Breast epithelium (tissue), 3 donors: ENCODE data around the gene DCUN1D3.

ENCODE experiments used
- POLR2A ChIP-seq: fragments of 450-650 bp; IDR thresholded peaks from one replicate; pipeline ENCODE4 v1.6.1; 2016; ENCODE audit warnings: antibody characterized with exemption, mild to moderate bottlenecking, moderate library complexity
- POLR2AphosphoS5 ChIP-seq, 3 donors: sonication (generic); formaldehyde crosslinking; IDR thresholded peaks; one replicate each; pipeline ENCODE4 v1.6.1; 2017; ENCODE audit warnings: antibody characterized with exemption in 3 of 3
- TF ChIP-seq, protein P1 (sequence below), 3 donors: fragments of 450-650 bp; IDR thresholded peaks; one replicate each; pipeline ENCODE4 v1.5.1; 2016 to 2017; ENCODE audit warnings: antibody characterized with exemption in 3 of 3, mild to moderate bottlenecking in 3 of 3, moderate library complexity in 3 of 3

DNA sequence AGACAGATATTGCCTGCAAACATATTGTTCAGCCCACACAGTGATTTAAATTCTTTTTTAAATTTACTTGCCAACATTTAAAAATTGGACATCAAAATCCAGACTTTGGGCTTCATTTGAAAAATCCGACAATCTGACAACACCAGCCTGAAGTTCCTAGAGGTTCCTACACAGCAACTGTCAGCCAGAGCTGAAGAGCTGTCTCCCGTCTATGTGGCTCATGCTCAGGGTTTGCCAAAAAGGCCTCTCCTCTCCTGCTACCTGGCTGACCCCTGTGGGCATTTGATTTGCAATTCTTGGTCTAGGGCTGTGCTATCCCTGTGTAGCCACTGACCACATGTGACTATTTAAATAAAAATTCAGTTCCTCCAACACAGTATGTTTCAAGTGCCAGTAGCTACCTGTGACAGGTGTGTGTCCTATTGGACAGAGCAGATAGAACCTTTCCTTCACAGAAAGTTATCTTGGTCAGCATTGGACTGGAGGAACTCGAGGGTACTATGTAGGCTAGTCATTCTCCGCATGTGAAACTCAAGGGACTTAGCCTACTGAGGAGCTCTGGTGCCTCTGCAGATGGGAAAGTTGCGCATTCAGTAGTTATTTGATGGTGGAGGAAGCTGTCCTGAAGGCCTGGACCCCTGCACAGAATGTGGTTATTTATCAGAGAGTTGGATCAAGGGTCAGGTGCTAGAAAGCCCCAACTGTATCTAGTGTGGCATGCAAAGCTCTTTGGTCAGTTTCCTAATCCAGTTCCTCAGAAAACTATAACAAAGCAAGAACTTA is 3.1 kb upstream of the DCUN1D3 start:
- TF ChIP-seq, protein P1, sequence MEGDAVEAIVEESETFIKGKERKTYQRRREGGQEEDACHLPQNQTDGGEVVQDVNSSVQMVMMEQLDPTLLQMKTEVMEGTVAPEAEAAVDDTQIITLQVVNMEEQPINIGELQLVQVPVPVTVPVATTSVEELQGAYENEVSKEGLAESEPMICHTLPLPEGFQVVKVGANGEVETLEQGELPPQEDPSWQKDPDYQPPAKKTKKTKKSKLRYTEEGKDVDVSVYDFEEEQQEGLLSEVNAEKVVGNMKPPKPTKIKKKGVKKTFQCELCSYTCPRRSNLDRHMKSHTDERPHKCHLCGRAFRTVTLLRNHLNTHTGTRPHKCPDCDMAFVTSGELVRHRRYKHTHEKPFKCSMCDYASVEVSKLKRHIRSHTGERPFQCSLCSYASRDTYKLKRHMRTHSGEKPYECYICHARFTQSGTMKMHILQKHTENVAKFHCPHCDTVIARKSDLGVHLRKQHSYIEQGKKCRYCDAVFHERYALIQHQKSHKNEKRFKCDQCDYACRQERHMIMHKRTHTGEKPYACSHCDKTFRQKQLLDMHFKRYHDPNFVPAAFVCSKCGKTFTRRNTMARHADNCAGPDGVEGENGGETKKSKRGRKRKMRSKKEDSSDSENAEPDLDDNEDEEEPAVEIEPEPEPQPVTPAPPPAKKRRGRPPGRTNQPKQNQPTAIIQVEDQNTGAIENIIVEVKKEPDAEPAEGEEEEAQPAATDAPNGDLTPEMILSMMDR (IDR thresholded peaks at IDR 0.05), result no peak
- TF ChIP-seq POLR2A, result no peak
- no peak for TF ChIP-seq POLR2AphosphoS5 (IDR thresholded peaks at IDR 0.05)
